Measurements from ENCODE around the gene MIER1.

GRCh38 chr1:66968574-66968973 is 43.8 kb downstream of the MIER1 start:
- TF ChIP-seq CTCF (IDR thresholded peaks at IDR 0.05) (no peak), POLR2AphosphoS5 (IDR thresholded peaks at IDR 0.05) (no peak)

All from upper lobe of left lung (tissue), 4 donors.